Posterior vena cava (tissue), 2 donors: ENCODE data around the gene IGF1R. TPM values are rescaled to one million over a fixed set of nuclear protein-coding genes. Genes with fewer than 3 reads are reported as not detected.
"Not testable (repeated sequence)": the region's sequence is repeated elsewhere in the genome, so short reads cannot be mapped to it uniquely, and the experiment has no call there.

Source experiments
- DNase-seq: peaks from one replicate; pipeline ENCODE4 v3.0.0-alpha.2; 2020; ENCODE audit warnings: low spot score
- intact Hi-C, 2 donors: fragments of 100-400 bp; cut with DNase I; formaldehyde crosslinking; loops; one replicate each; pipeline versions ENCODE4 v1.14.1 to v1.14.2; 2022 to 2023
- total RNA-seq, 2 donors: library from RNA; stranded (reverse); fragmentation: NEBNext Ultra II Directional; extraction: Animal tissue kit (Norgen Biotek cat#: 25700); gene quantifications; one replicate each; pipeline ENCODE4 v1.2.1, GENCODE V29; 2021
- donor health status: DM: yes; HTN: yes; CAD: no.
- donor health status: DM: yes; HTN: yes; CAD: no.

IGF1R gene
- total RNA-seq, 2 donors from 2014 or later: 30.7 to 50.1 TPM

- intact Hi-C loops: no loop called here
- DNase-seq: no peak
These were observed 319.6 kb downstream of the IGF1R start for GRCh38 chr15:98967916-98968315.

- DNase-seq: no peak
These were observed 320.2 kb downstream of the IGF1R start for GRCh38 chr15:98968576-98968975.

GRCh38 chr15:98969126-98969735, 320.9 kb downstream of the IGF1R start:
- intact Hi-C loops: no loop called here
- no peak for DNase-seq

More at GRCh38 chr15:98968576-98968975, 320.2 kb downstream of the IGF1R start:
- intact Hi-C loops: no loop called here

- intact Hi-C loops: no loop called here
- DNase-seq: no peak
These were observed 322.5 kb downstream of the IGF1R start for GRCh38 chr15:98970799-98971198.

- intact Hi-C loops: no loop called here
- no peak for DNase-seq
These were observed 328.2 kb downstream of the IGF1R start for GRCh38 chr15:98976500-98976899.

- intact Hi-C loops: no loop called here
- no peak for DNase-seq
These were observed 329.1 kb downstream of the IGF1R start for GRCh38 chr15:98977441-98977840.

GRCh38 chr15:98978153-98978552, 329.8 kb downstream of the IGF1R start:
- intact Hi-C loops: no loop called here
- DNase-seq: no peak

GRCh38 chr15:98980899-98981228, 332.5 kb downstream of the IGF1R start:
- DNase-seq: no peak
- intact Hi-C loops: no loop called here

- intact Hi-C loops: no loop called here
- no peak for DNase-seq
These were observed 333.7 kb downstream of the IGF1R start for GRCh38 chr15:98981851-98982722.

- intact Hi-C loops: no loop called here
- DNase-seq: no peak
These were observed 335.0 kb downstream of the IGF1R start for GRCh38 chr15:98983334-98983733.

- intact Hi-C loops: no loop called here
- no peak for DNase-seq
These were observed 337.9 kb downstream of the IGF1R start for GRCh38 chr15:98986281-98986680.

GRCh38 chr15:98994892-98995291, 346.6 kb downstream of the IGF1R start:
- DNase-seq: no peak
- intact Hi-C loops: no loop called here

GRCh38 chr15:98996169-98996568, 347.8 kb downstream of the IGF1R start:
- intact Hi-C loops: no loop called here
- no peak for DNase-seq

- no peak for DNase-seq
- intact Hi-C loops: no loop called here
These were observed 348.3 kb downstream of the IGF1R start for GRCh38 chr15:98996624-98997023.

- intact Hi-C loops: no loop called here
- no peak for DNase-seq
These were observed 349.0 kb downstream of the IGF1R start for GRCh38 chr15:98997312-98997711.

GRCh38 chr15:98997755-98998154, 349.4 kb downstream of the IGF1R start:
- no peak for DNase-seq
- intact Hi-C loops: no loop called here

- intact Hi-C loops: no loop called here
- no peak for DNase-seq
These were observed 349.9 kb downstream of the IGF1R start for GRCh38 chr15:98998279-98998678.

GRCh38 chr15:98999233-98999632, 350.9 kb downstream of the IGF1R start:
- DNase-seq: no peak
- intact Hi-C loops: no loop called here

- intact Hi-C loops: no loop called here
- no peak for DNase-seq
These were observed 353.9 kb downstream of the IGF1R start for GRCh38 chr15:99002226-99002625.

- intact Hi-C loops, DNase-seq: not testable (repeated sequence)
These were observed 355.0 kb downstream of the IGF1R start for GRCh38 chr15:99003317-99003716.
